Epithelial cell of proximal tubule (primary cell): ENCODE results near the gene DISP2. TPM values are rescaled to one million over a fixed set of nuclear protein-coding genes. Genes with fewer than 3 reads are reported as not detected.

Source experiments
- DNase-seq: peaks from one replicate; pipeline ENCODE4 v3.0.0-alpha.2; 2011; ENCODE audit warnings: low read depth
- H3K4me3 ChIP-seq: 2 replicates; pipeline ENCODE4 v1.5.1; 2011; ENCODE audit warnings: low read depth, mild to moderate bottlenecking, low read length
- CTCF ChIP-seq: conservative IDR thresholded peaks from 2 replicates; pipeline ENCODE4 v1.5.1; 2012; ENCODE audit warnings: low read depth, mild to moderate bottlenecking, low read length
- total RNA-seq: library from RNA; depleted of rRNA; stranded (reverse); fragments of >200 nt; gene quantifications from 2 replicates; pipeline ENCODE4 v1.2.3, GENCODE V29; 2015

The DISP2 gene
- total RNA-seq, 1 donor from 2014 or later: 0.40 TPM

GRCh38 chr15:40333922-40334492 is 24.0 kb upstream of the DISP2 start:
- TF ChIP-seq CTCF: no peak
- no peak for DNase-seq
- H3K4me3 ChIP-seq: no peak overlapping the region

GRCh38 chr15:40334541-40334940 is 23.5 kb upstream of the DISP2 start:
- no peak for DNase-seq
- no peak for TF ChIP-seq CTCF
- no peak overlapping the region for H3K4me3 ChIP-seq

- H3K4me3 ChIP-seq: no peak overlapping the region
- no peak for TF ChIP-seq CTCF
- no peak for DNase-seq
Measured at GRCh38 chr15:40334941-40335795, 22.9 kb upstream of the DISP2 start.

GRCh38 chr15:40335938-40336743 is 21.9 kb upstream of the DISP2 start:
- TF ChIP-seq CTCF: no peak
- DNase-seq: no peak
- no peak overlapping the region for H3K4me3 ChIP-seq

- DNase-seq: no peak
- no peak for TF ChIP-seq CTCF
- no peak overlapping the region for H3K4me3 ChIP-seq
Measured at GRCh38 chr15:40336744-40337122, 21.3 kb upstream of the DISP2 start.

- TF ChIP-seq CTCF: no peak
- no peak overlapping the region for H3K4me3 ChIP-seq
- no peak for DNase-seq
Measured at GRCh38 chr15:40337597-40337996, 20.4 kb upstream of the DISP2 start.
